HG03066 (cell line): ENCODE measurements around the gene SZT2.

Experiments used
- ATAC-seq: cut with Tn5 transposase; IDR thresholded peaks from one replicate; pipeline ENCODE4 v1.9.1; 2021; ENCODE audit warnings: low read depth; ENCODE audit not compliant: unreplicated experiment

SZT2 gene

DNA sequence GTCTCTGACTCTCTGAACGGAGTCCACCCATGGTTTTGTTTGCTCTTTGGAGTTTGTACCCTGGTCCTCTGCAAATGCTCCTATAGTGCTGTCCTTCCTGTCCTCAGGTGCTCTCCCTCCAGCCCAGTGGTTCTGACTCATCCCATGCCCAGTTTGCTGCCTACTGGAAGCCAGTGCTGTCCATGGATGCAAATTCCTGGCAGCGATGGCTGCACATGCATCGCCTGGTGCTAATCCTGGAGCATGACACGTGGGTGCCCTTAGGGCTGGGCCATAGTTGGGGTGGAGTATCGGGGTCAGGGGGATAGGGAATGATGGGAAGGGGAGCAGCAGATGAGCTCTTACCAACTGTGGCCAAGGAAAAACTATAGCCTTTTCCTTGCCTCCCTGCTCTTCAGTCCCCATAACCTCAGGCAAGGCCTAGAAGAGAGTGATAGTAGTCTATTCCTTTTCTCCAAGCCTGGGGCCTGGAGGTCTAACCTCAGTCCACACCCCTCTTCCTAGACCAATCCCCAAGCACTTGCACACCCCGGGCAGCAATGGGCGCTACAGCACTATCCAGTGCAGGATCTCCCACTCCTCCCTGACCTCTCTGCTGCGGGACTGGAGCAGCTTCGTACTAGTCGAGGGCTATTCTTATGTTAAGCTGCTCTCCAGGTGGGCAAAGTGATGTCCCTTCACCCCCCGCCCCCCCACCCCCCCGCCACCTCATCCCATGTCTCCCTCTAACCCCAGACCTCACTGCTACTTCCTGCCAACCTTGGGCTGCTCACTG is 32.5 kb downstream of the SZT2 start:
- no peak for ATAC-seq

DNA sequence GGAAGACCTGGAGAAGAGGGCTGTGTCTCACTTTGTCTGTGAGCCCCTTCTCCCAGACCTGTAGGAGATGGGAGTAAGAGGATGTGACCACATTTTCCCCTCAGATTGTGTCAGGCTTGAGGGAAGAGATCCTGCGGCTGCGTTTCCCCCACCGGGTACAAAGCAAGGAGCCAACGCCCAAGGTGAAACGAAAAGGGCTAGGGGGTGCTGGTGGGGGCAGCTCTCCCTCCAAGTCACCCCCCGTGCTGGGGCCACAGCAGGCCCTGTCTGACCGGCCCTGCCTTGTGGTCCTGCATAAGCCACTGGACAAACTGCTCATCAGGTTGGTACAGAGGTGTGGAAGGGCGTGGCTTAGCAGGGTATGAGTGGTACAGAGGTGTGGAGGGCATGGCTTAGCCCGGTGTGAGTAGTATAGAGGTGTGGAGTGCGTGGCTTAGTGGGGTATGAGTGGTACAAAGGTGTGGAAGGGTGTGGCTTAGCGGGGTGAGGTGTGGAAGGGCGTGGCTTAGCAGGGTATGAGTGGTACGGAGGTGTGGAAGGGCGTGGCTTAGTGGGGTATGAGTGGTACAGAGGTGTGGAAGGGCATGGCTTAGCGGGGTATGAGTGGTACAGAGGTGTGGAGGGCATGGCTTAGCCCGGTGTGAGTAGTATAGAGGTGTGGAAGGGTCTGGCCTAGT is 33.4 kb downstream of the SZT2 start:
- ATAC-seq, result no peak

DNA sequence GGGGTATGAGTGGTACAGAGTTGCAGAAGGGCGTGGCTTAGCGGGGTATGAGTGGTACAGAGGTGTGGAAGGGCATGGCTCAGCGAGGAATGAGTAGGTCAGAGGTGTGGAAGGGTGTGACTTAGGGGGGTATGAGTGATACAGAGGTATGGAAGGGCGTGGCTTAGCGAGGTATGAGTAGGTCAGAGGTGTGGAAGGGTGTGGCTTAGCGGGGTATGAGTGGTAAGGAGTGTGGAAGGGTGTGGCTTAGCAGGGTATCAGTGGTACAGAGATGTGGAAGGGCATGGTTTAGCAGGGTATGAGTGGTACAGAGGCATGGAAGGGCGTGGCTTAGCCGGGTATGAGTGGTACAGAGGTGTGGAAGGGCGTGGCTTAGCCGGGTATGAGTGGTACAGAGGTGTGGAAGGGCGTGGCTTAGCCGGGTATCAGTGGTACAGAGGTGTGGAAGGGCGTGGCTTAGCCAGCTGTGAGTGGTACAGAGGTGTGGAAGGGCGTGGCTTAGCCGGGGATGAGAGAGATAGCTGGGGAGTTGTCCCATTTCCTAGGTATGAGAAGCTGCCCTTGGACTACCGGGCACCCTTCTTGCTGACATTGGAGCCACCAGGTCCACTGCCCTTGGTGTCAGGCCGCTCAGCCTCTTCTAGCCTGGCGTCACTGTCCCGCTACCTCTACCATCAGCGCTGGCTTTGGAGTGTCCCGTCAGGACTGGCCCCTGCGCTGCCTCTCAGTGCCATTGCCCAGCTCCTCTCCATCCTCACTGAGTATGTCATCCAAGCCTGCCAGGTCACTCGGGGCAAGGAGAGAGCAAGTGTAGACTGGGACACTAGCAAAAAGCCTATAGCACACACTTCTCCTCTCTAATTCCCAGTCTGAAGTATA is 34.2 kb downstream of the SZT2 start:
- ATAC-seq, result no peak

DNA sequence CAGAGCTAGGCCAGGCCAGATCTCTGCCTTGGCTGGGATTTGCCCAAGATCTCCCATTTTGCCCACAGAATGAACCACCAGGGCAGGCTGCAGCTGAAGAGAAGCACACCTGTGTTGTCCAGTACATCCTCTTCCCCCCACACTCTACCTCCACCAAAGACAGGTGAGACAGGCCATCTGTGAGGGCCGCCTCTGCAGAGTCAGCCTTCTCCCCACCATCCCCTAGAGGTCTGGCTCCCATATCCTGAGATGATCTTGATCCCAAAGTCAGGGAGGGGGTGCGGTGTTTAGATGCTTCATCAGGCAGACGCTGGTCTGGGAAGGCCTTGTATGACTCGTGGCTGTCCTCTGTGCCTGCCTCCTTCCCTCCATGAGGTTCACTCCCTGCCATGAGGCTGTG is 35.3 kb downstream of the SZT2 start:
- no peak for ATAC-seq

DNA sequence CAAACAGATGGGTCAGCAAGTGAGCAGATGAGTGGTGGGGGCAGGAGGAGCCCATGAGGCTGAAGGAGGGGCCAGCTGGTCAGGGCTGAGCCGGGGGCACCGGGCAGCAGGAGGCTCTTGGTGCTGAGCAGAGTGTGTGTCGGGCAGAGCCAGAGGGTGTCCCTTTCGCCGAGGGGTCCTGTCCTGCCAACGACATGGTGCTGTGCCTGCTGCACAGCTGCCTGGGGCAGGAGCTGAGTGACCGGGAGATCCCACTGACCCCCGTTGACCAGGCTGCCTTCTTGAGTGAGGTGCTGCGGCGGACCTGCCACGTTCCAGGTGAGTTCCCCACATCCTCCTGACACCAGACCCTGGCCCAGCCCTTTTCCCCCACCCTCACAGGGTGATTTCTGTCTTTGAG is 36.5 kb downstream of the SZT2 start:
- ATAC-seq, result no peak

DNA sequence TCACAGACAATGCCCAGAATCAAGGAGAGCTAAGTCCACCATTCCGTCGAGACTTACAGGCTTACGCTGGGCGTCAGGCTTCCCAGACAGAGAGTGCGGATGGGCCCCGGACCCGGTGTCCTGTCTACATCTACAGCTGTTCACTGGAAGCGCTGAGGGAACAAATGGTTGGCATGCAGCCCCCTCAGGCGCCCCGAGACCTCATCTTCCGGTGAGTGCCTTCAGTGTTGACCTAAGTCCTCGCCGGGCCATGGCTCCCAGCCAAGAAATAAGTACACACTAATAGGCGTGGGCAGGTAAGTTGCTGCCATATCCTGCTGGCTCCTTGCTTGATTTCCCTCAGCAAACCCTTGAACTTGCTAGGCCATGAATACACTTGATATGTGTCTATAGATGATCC is 37.8 kb downstream of the SZT2 start:
- no peak for ATAC-seq

DNA sequence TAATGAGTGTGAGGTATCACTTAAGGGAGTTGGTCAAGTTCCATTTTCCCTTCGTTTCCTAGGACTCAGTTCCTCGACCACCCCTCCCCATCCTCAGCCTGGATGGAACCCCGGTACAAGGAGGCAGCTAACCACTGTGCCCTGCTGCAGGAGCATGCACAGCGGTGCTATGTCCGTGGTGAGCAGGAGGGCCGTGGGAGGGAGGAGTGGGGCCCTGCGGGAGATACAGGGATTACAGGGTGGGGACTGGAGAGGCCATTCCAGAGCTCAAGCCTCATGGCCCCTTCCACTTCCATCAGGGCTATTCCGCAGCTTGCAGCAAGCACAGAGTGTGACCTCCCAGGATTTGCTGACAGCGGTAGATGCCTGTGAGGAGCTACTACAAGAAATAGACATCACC is 38.2 kb downstream of the SZT2 start:
- ATAC-seq, result no peak

DNA sequence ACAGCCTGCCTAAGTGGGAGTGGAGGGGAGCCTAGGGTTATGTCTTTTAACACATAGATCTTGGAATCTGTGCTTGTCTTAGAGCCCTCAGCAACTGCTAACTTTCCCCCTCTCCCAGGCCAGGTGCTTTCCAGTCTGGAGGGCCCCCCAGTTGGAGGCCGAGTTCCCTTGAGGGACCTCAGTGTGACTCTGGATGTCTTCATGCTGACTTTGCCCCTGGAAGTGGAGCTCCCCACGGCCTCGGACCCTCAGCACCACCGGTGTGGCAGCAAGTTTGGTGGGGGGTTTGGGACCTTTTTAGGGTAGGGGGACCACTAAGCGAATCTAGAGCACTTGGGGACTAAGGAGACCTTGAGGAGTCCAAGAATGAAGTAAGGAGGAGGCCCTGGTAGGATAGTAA is 41.1 kb downstream of the SZT2 start:
- ATAC-seq, result no peak

DNA sequence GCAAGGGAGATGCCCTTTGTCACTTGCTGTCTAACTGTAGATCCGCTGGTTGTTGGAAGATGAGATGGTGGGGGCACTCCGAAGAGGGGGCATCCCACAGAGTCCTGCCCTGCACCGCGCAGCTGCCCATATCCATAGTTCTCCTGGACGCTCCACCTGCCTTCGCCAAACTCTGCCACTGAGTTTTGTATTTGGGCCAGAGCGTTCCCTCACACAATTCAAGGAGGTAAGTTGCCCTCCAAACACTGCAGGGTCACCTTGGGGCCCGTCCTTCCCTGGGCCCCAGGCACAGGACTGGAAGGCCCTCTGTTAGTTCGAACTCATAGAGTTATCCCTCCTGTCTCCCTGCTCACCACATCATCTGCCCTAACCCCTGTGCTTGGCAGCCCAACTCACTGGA is 42.0 kb downstream of the SZT2 start:
- no peak for ATAC-seq

DNA sequence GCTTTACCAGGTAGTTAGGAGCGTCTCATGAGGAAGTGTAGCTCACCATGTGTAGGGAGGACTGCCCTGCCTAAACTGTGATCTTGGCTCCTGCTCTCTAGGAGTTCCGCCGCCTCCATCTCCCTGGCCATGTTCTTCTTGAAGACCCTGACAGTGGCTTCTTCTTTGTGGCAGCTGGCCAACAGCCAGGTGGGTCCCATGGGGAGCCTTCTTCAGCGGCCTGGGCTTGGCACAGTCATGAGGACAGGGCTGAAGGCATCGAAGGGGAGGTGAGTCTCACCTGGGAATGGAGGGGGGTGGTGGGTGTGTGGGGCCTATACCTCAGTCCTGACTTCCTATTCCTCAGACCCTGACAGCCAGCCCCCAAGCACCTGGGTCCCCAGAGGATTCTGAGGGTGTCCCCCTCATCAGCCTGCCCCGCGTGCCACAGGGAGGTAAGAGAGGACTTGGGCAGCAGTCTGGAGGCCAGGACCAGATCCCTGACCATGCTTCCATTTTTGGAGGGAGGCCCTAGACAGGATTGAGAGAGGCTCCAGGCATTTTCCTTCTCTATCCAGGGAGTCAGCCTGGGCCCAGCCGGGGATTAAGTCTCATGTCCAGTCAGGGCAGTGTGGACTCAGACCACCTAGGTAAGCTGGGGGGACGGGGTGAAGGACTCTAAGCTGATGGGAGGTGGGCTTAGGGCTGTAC is 42.6 kb downstream of the SZT2 start:
- no peak for ATAC-seq

DNA sequence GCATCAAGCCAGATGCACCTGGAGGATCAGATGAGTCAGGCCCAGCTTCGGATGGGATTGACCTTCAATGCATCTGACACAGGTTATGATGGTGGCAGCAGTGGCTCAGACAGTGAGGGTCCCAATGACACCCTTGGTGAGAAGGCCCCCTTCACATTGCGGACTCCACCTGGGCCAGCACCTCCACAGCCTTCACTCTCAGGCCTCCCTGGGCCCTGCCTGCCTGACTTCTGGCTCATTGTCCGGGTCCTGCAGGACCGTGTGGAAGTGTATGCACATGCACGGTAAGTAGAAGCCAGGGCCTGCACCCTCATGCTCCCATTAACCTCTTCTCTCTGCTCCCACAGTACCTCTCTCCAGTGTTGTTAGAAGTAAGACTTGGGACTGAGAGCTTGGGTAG is 43.2 kb downstream of the SZT2 start:
- no peak for ATAC-seq

DNA sequence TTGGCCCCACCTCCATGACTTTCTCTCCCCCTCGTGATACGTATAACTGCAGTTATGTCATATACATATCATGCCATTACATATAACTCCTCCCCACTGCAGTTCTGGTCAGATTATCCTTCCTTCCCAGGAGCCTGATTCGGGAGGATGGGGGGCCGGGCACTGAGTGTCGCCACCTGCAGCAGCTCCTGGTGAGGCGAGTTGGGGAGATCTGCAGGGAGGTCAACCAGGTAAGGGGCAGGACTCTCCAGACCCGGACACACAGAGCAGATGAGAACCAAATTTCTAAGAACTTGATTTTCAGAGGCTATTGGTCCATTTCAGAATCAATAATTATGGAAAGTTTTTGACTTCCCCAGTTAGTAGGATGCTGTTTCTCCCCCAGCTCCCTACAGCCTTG is 44.6 kb downstream of the SZT2 start:
- ATAC-seq, result no peak

DNA sequence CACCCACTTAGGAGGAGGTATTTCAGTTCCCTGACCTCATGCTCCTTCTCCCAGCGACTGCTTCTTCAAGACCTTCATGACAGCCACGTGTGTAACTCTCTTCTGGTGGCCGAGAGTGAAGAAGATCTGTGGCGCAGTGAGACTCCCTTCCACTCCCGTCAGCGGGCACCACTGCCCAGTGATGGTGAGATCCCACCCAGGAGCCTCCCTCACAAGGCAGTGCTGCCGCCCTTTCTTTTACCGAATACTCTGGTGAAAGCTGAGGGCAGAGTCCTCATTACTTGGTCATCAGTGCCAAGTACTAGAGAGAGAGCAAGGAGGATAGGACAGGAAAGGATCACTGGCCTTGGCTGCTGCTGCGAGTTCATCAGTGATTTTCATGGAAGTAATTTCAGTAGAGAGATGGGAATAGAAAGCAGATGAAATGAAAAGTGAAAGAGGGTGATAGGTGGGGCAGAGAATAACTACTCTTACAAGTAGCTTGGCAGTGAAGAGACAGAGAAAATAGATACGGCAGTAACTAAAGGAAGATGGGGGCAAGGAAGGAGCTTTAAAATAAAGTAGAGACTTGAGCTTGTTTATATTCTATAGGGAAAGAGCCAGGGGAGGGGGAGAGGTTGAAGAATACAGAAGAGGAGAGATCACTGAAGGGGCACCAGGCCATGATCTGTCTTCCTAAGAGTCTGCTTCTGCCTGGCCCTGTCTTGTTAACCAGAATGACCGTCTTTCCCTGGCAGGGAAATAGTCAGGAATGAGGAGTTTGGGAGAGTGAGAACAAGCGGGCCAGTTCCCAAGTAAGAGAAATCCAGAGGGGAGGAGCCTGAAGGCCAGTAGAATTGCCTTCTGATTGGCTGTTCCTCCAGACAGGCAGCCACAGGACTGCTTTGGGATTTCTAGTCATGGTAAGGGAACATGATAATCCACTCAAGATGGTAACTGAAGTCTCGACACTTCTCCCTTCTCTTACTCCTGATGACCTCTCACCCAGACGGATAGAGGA is 45.7 kb downstream of the SZT2 start:
- ATAC-seq, result no peak

DNA sequence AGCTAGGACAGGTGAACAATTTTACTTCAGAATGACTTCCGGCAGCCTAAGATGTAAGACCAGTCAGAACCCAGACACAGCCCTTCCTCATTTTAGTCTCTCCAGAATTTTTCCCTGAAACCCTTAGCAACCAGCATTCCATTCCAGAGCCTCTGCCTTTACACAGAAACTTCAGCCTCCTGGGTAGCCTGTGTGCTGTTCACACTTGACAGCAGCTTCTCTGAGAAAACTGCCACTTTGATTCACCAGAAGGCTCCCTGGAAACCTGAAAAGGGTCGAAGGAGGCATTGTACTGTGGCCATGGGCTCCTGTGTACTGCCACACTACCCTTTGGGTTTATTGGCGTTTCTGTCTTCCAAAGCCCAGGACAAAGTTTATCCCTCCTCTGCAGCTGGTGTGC is 46.7 kb downstream of the SZT2 start:
- ATAC-seq, result no peak

DNA sequence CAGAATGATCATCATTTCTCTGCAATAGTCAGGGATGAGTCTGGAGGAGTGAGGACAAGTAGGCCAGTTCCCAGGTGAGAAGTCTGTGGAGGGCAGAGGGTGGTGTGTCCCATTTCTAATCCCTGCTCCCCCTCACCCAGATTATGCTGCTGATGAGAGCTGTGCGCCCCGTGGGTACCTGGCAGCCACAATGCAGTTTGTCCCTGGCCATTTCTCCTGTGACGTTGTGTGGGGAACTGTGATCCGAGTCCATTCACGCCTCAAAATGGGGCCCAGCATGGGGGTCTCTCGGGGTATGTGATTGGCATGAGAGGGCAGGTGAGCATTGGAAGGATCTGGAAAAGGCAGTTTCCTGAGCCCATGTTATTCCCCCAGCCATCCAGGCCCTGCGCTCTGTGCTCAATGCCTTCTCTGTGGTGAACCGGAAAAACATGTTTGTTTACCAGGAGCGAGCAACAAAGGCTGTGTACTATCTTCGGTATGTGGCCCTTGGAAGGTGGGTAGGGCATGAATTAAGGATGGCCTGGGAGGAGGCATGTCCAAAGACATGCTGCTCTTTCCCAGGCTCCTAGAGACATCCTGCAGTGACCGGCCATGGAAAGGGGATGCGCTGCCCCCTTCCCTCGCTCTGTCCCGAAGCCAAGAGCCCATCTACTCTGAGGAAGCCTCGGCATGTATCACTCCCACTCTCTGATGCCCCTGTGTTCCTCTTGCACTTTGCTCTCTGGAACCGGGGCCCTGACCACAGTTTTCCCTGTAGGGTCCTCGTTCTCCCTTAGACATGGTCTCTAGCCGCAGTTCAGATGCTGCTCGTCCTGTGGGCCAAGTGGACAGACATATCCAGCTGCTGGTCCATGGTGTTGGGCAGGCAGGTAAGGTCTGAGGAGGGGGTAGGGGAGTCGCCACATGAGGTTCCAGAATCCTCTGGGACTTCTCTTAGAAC is 47.6 kb downstream of the SZT2 start:
- no peak for ATAC-seq

DNA sequence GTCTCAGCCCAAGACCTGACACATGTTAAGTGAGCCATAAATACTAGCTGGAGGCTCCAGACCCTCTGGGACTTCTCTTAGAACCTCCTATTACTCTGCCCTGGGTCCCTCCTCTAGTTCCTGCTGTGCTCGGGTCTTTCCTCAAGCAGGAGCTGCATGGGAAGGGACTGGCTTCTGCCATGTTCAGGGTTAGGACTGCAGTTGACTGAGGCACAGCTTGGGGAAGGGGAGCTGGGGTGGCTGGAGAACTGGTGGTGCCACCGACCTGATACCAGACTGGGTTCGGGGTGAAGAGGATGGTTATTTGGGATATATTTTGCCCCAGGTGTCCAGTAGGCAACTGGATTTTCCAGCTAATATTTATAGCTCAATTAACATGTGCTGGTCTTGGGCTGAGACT is 48.3 kb downstream of the SZT2 start:
- no peak for ATAC-seq

DNA sequence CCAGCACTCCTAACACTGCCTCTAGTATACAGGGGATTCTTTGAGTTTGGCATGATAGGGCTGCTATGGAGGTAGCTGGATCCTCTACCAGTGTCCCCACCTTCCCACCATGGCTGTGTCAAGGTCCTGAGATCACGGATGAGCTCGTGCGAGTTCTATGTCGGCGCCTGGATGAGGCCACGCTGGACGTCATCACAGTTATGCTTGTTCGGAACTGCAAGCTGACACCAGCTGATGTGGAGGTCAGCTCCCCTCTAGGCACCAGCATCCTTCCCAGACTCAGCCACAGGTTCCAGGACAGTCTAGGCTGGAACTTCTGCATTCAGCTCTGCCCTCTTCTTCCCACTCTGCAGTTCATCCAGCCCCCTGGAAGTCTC is 48.9 kb downstream of the SZT2 start:
- no peak for ATAC-seq

DNA sequence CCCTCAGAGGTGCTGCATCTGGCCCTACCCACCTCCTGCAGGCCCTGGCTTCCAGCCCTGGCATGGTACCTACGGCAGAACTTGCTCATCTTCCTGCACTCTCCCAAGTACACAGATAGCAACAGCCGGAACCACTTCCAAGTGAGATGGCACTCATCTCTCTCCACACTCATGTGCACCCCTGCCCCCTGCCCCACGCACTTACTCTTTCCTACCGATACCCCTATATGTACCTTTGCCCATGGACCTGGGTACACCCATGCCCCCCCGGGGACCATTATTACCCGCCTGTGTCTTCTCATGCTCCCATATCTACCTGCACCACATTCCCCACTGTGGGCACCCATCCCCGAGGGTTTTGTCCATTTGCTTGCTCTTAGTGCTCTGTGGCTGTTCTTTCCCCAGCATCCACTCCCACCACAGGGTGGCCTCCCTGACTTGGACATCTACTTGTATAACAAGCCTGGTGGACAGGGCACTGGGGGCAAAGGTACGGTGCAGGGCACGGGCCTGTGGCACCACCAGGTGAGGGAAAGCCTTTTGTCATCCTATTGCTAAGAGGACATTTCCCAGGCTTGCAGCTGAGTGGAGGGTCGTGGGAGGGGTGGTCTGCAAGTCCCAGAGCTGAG is 49.4 kb downstream of the SZT2 start:
- ATAC-seq, result no peak
